ENCODE data around the gene SUPT6H. TPM values are rescaled to one million over a fixed set of nuclear protein-coding genes. Genes with fewer than 3 reads are reported as not detected.

Gene SUPT6H
- total and polyA plus RNA-seq, 9 of the 15 experiments (the other 6 are each of a cell fraction or from before 2014, with no cell fraction given), result 1.7 to 77.7 (median 49.2) TPM

- ATAC-seq, result peak; percentile 93
- FAIRE-seq, result peak; percentile 69
- CTCF ChIA-PET (ENCODE audit: low intra/inter-chr PET ratio), result no interaction called here
- Histone ChIP-seq H2AFZ (ENCODE audit: low read depth, low read length) (peak overlapping the region; percentile 85), H3K27me3 (ENCODE audit: control insufficient read depth in 2 of 2, insufficient read depth in 2 of 2, low read length in 2 of 2) (0 out of 5 replicates have a peak, but pooled peaks cover 0 to 11% of the 10 kb centered on the region in 2 experiments), H3K9ac (ENCODE audit: insufficient read depth in 1 of 2, low read depth in 2 of 2, low read length in 2 of 2) (peak overlapping the region; percentile 79 to 93), H3K9me1 (ENCODE audit: control insufficient read depth, insufficient read depth, low read length) (no peaks in the 10 kb centered on the region), H3K9me3 (replicated peaks; ENCODE audit: control insufficient read depth, insufficient read depth, low read depth, low read length) (0 out of 2 replicates have a peak, but pooled peaks cover 2% of the 10 kb centered on the region), H3K36me3 (ENCODE audit: control insufficient read depth, insufficient read depth, low read length) (no peaks in the 10 kb centered on the region), H3K4me2 (ENCODE audit: insufficient read depth, low read length) (peak overlapping the region; percentile 99), H3K79me2 (ENCODE audit: control insufficient read depth, insufficient read depth, low read length) (peaks cover 13% of the 10 kb centered on the region), H3K27ac (ENCODE audit: extremely low read depth, low read depth, low read length) (peak overlapping the region; percentile 88), H3K4me1 (replicated peaks in 1 of 2; ENCODE audit: control insufficient read depth in 2 of 2, insufficient read depth in 2 of 2, low read length in 2 of 2) (peaks cover 16 to 34% of the 10 kb centered on the region in 2 experiments), H3K4me3 (peak overlapping the region; percentile 71), H4K20me1 (replicated peaks; ENCODE audit: control insufficient read depth, insufficient read depth, low read length) (no peaks in the 10 kb centered on the region)
- peak; percentile 96 to 98 (median 98) for DNase-seq (ENCODE audit: extremely low read depth in 1 of 4, low spot score in 3 of 4)
- POLR2A ChIA-PET, result interaction anchor here (0.6 to 8.7 kb wide), 23 partner anchors 8 to 171 kb away, joined by 3 to 133 read pairs (median 6); partner anchors contain the start of genes BLTP2, RPL23A, SDF2 and SUPT6H
- intact Hi-C loops (cut with micrococcal nuclease) (loop anchor here (1.0 to 2.0 kb wide), 2 partner anchors 8 to 64 kb away; partner anchors contain the start of gene RPL23A), in situ Hi-C loops (cut with MboI) (no loop called here)
- WGBS (ENCODE audit: insufficient coverage, low coverage, missing lambda C conversion rate), result 2% methylated on average over 43 of the region's 74 CpGs
- no TSS peak for BruUV-seq (replicated peaks)
- TF ChIP-seq EP400 (IDR thresholded peaks at IDR 0.05) (peak; percentile 84), RFX7 (CRISPR knock-in tag; IDR thresholded peaks at IDR 0.05) (no peak), PHTF2 (CRISPR knock-in tag; IDR thresholded peaks at IDR 0.05) (no peak), ZNF197 (CRISPR knock-in tag; IDR thresholded peaks at IDR 0.05; ENCODE audit: low read depth) (no peak), ZNF696 (CRISPR knock-in tag; conservative IDR thresholded peaks at IDR 0.05) (no peak), POLR2AphosphoS2 (IDR thresholded peaks at IDR 0.05; ENCODE audit: low read length) (peak; percentile 62; the same call in 1 of the 2 replicates), ATF2 (CRISPR knock-in tag; IDR thresholded peaks at IDR 0.05) (no peak), ARID3B (CRISPR knock-in tag; IDR thresholded peaks at IDR 0.05; ENCODE audit: borderline replicate concordance) (no peak), PBX2 (CRISPR knock-in tag; IDR thresholded peaks at IDR 0.05; ENCODE audit: low read depth) (no peak), PBX2 (tag; conservative IDR thresholded peaks at IDR 0.05; ENCODE audit: low read depth) (no peak), ZNF695 (CRISPR knock-in tag; IDR thresholded peaks at IDR 0.05) (no peak), E2F3 (CRISPR knock-in tag; IDR thresholded peaks at IDR 0.05) (peak; percentile 67), GABPA (tag; conservative IDR thresholded peaks at IDR 0.05; ENCODE audit: low read depth) (no peak), CCNT2 (IDR thresholded peaks at IDR 0.05; ENCODE audit: borderline replicate concordance, extremely low read depth, insufficient read length, low read depth, low read length) (peak; percentile 87), ZNF507 (tag; conservative IDR thresholded peaks at IDR 0.05) (no peak)
Observed at GRCh38 chr17:28710861-28711722, 49.1 kb downstream of the SUPT6H start.

Data from K562 (cell line).